ENCODE data around the gene GIPC1.

The GIPC1 gene

DNA sequence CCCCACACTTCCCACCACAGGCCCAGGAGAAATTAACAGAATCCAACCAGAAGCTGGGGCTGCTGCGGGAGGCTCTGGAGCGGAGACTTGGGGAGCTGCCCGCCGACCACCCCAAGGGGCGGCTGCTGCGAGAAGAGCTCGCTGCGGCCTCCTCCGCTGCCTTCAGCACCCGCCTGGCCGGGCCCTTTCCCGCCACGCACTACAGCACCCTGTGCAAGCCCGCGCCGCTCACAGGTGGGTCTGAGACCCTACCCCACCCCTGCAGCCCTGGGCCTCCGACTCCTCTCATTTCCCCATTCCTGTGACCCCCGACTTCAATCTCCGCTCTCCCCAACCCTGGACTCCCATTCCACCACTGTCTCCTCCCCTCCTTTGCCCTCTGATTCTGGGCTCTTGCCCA is 45.1 kb downstream of the GIPC1 start:
- ChIA-PET POLR2A (interaction anchor here (0.5 kb wide), 1 partner anchor 36 kb away, joined by 3 read pairs; no protein-coding TSS in a partner anchor), CTCF (interaction anchor here (1.2 to 2.9 kb wide), 2 partner anchors 21 to 103 kb away, joined by 4 to 9 read pairs; no protein-coding TSS in a partner anchor)
- TF ChIP-seq, protein P1, sequence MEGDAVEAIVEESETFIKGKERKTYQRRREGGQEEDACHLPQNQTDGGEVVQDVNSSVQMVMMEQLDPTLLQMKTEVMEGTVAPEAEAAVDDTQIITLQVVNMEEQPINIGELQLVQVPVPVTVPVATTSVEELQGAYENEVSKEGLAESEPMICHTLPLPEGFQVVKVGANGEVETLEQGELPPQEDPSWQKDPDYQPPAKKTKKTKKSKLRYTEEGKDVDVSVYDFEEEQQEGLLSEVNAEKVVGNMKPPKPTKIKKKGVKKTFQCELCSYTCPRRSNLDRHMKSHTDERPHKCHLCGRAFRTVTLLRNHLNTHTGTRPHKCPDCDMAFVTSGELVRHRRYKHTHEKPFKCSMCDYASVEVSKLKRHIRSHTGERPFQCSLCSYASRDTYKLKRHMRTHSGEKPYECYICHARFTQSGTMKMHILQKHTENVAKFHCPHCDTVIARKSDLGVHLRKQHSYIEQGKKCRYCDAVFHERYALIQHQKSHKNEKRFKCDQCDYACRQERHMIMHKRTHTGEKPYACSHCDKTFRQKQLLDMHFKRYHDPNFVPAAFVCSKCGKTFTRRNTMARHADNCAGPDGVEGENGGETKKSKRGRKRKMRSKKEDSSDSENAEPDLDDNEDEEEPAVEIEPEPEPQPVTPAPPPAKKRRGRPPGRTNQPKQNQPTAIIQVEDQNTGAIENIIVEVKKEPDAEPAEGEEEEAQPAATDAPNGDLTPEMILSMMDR (IDR thresholded peaks at IDR 0.05; ENCODE audit: control extremely low read depth, extremely low read depth, low read depth, missing control alignments) = no peak
- no peak for DNase-seq (ENCODE audit: extremely low spot score)

DNA sequence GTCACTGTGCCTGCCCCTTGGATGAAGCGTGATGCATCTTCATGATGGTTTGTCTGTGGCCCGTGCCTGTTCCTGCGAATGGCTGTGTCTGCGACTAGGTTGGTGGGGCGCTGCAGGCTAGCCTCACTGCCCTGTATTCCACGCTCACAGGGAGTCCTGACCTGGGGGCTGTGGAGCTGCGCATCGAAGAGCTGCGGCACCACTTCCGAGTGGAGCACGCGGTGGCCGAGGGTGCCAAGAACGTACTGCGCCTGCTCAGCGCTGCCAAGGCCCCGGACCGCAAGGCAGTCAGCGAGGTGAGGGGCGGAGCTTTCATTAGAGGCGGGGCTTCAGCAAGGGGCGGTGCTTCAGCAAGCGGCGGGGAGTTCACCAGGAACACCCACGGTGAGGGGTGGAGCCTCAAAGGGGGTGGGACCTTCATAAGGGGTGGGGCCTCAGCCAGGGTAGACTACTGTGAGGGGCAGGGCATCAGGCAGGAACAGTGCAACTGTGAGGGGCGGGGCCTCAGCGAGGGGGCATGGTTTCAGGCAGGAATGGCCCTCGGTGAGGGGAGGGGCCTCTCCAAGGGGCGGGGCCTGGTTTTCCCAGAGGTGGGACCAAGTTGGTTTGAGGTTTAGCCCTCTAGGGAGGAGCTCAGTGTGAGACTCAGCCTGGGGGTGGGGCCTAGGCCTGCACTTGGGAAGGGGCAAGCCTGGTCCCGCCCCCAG is 45.6 kb downstream of the GIPC1 start:
- ChIA-PET CTCF (interaction anchor here (1.0 to 2.9 kb wide), 3 partner anchors 22 to 102 kb away, joined by 4 to 9 read pairs (median 4); no protein-coding TSS in a partner anchor), POLR2A (interaction anchor here (0.5 kb wide), 1 partner anchor 37 kb away, joined by 3 read pairs; no protein-coding TSS in a partner anchor)
- peak; percentile 73 for DNase-seq (ENCODE audit: extremely low spot score)
- TF ChIP-seq, protein P1 (IDR thresholded peaks at IDR 0.05; ENCODE audit: control extremely low read depth, extremely low read depth, low read depth, missing control alignments) = no peak

DNA sequence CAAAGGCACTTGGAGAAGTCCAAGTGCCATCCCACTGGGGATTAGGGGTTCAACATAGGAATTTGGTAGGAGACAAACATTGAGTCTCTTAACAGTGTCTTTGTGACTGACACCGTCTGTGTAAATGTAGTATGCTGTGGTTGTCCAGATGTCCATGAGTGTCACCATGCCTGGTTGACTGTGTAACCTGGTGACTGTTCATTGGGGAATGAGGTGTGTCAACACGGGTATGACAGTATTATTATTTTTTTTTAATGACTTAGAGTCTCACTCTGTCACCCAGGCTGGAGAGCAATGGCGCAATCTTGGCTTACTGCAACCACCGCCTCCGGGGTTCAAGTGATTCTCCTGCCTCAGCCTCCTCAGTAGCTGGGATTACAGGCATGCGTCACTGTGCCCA is 46.6 kb downstream of the GIPC1 start:
- TF ChIP-seq, protein P1 (IDR thresholded peaks at IDR 0.05; ENCODE audit: control extremely low read depth, extremely low read depth, low read depth, missing control alignments) = no peak
- no peak for DNase-seq (ENCODE audit: extremely low spot score)
- ChIA-PET CTCF (no interaction called here), POLR2A (no interaction called here)

GRCh38 chr19:14446336-14447036 is 49.4 kb downstream of the GIPC1 start:
- TF ChIP-seq, protein P1 (IDR thresholded peaks at IDR 0.05; ENCODE audit: control extremely low read depth, extremely low read depth, low read depth, missing control alignments) = no peak
- CTCF ChIA-PET = interaction anchor here (1.5 to 2.0 kb wide), 3 partner anchors 15 to 33 kb away, joined by 3 to 9 read pairs (median 8); no protein-coding TSS in a partner anchor
- POLR2A ChIA-PET = no interaction called here
- DNase-seq (ENCODE audit: extremely low spot score) = no peak

- DNase-seq (ENCODE audit: extremely low spot score) = no peak
- TF ChIP-seq, protein P1 (IDR thresholded peaks at IDR 0.05; ENCODE audit: control extremely low read depth, extremely low read depth, low read depth, missing control alignments) = no peak
- CTCF ChIA-PET = interaction anchor here (0.7 to 4.6 kb wide), 2 partner anchors 12 to 23 kb away, joined by 3 to 18 read pairs; partner anchors contain the start of gene PKN1
- POLR2A ChIA-PET = no interaction called here
Measured at GRCh38 chr19:14443632-14444216, 52.2 kb downstream of the GIPC1 start.

DNA sequence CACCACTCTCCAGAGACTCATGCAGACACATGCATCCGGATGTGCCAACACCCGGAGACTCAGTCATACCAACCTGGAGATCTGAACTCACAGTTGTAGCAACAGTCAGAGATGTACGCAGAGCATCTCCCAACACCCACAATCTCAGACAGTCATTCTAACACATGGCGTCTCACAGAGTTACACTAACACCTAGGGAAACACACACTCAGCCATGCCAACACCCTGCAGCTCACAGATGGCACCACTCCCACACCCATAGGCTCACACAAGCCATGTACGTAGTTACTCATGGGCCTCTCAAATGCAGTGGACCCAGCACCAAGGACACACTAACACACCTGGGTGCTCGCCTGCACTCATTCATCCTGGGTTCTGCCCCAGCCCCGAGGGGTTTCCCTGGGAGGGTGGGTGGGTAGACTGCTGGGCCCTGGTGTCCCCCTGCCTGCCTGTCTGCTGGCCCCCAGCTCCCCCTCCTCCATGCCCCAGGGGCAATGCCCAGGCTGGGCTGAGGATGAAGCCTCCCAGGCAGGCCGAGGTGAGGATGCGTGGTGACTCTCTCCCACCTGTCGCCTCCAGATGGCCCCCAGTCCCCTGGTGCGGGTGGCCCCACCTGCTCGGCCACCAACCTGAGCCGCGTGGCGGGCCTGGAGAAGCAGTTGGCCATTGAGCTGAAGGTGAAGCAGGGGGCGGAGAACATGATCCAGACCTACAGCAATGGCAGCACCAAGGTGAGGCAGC is 52.9 kb downstream of the GIPC1 start:
- CTCF ChIA-PET = interaction anchor here (4.6 kb wide), 1 partner anchor 12 kb away, joined by 18 read pairs; the partner anchor contains the start of gene PKN1
- POLR2A ChIA-PET = no interaction called here
- no peak for DNase-seq (ENCODE audit: extremely low spot score)
- TF ChIP-seq, protein P1 (IDR thresholded peaks at IDR 0.05; ENCODE audit: control extremely low read depth, extremely low read depth, low read depth, missing control alignments) = no peak
